NCI-H2171 treated with DMSO at 0.1 percent for 48 hours (cell line): ENCODE data around the gene MAGI3.

ENCODE experiments used
- DNase-seq: peaks from one replicate; lab custom pipeline; 2025; lab: John Stamatoyannopoulos, UW

Gene MAGI3

GRCh38 chr1:113659035-113659434, 268.7 kb downstream of the MAGI3 start:
- no peak for DNase-seq

GRCh38 chr1:113659556-113659955, 269.2 kb downstream of the MAGI3 start:
- no peak for DNase-seq

- peak; percentile 42 for DNase-seq
Observed at GRCh38 chr1:113660088-113660487, 269.8 kb downstream of the MAGI3 start.

GRCh38 chr1:113662101-113662500, 271.8 kb downstream of the MAGI3 start:
- DNase-seq, result peak; percentile 40

GRCh38 chr1:113663165-113663951, 273.0 kb downstream of the MAGI3 start:
- no peak for DNase-seq

GRCh38 chr1:113665071-113665470, 274.8 kb downstream of the MAGI3 start:
- no peak for DNase-seq

- no peak for DNase-seq
Observed at GRCh38 chr1:113666126-113666525, 275.8 kb downstream of the MAGI3 start.

GRCh38 chr1:113669988-113670387, 279.7 kb downstream of the MAGI3 start:
- DNase-seq, result no peak

GRCh38 chr1:113670650-113671049, 280.3 kb downstream of the MAGI3 start:
- no peak for DNase-seq

- DNase-seq, result no peak
Observed at GRCh38 chr1:113672491-113672890, 282.2 kb downstream of the MAGI3 start.

GRCh38 chr1:113674591-113674990, 284.3 kb downstream of the MAGI3 start:
- DNase-seq, result no peak

GRCh38 chr1:113675302-113675701, 285.0 kb downstream of the MAGI3 start:
- DNase-seq, result no peak

- DNase-seq, result no peak
Observed at GRCh38 chr1:113676524-113676923, 286.2 kb downstream of the MAGI3 start.

GRCh38 chr1:113677250-113678158, 287.2 kb downstream of the MAGI3 start:
- DNase-seq, result peak; percentile 93

GRCh38 chr1:113678159-113678469, 287.8 kb downstream of the MAGI3 start:
- DNase-seq, result no peak

- peak; percentile 76 for DNase-seq
Observed at GRCh38 chr1:113681596-113682337, 291.5 kb downstream of the MAGI3 start.

- DNase-seq, result no peak
Observed at GRCh38 chr1:113683384-113684152, 293.3 kb downstream of the MAGI3 start.

GRCh38 chr1:113684153-113684541, 293.8 kb downstream of the MAGI3 start:
- DNase-seq, result no peak

- no peak for DNase-seq
Observed at GRCh38 chr1:113686891-113687618, 296.7 kb downstream of the MAGI3 start.

GRCh38 chr1:113691184-113691583, 300.9 kb downstream of the MAGI3 start:
- DNase-seq, result no peak

- no peak for DNase-seq
Observed at GRCh38 chr1:113692342-113692741, 302.0 kb downstream of the MAGI3 start.
